Activated B cell treated with CpG ODN at 0.5 μM for 24 hours (primary cell): ENCODE results near the gene MMS19. TPM values are rescaled to one million over a fixed set of nuclear protein-coding genes. Genes with fewer than 3 reads are reported as not detected.

Source experiments
- ATAC-seq: fragments of 200-7000 bp; cut with Tn5 transposase; one replicate; pipeline ENCODE4 v1.10.0; 2021; ENCODE audit warnings: low read depth, mild to moderate bottlenecking, moderate library complexity
- CTCF ChIA-PET: fragments of 350-600 bp; sonication (Branson Sonifier 250); formaldehyde crosslinking; loops from one replicate; lab custom pipeline; 2021; ENCODE audit warnings: antibody characterized with exemption; lab: Charles Lee
- POLR2A ChIA-PET: fragments of 350-600 bp; sonication (Branson Sonifier 250); formaldehyde crosslinking; loops from one replicate; lab custom pipeline; 2021; ENCODE audit warnings: antibody characterized with exemption; lab: Charles Lee
- DNase-seq: peaks from one replicate; pipeline ENCODE4 v3.0.0; 2022
- H3K27ac Mint-ChIP-seq: one replicate; pipeline ENCODE4 v1.8.0; 2020; ENCODE audit warnings: mixed read lengths
- H3K27me3 Mint-ChIP-seq: one replicate; pipeline ENCODE4 v1.8.0; 2021; ENCODE audit warnings: mixed read lengths
- H3K36me3 Mint-ChIP-seq: one replicate; pipeline ENCODE4 v1.8.0; 2021; ENCODE audit warnings: low read depth, mixed read lengths
- H3K4me1 Mint-ChIP-seq: one replicate; pipeline ENCODE4 v1.8.0; 2021; ENCODE audit warnings: mixed read lengths
- H3K4me3 Mint-ChIP-seq: one replicate; pipeline ENCODE4 v1.8.0; 2020; ENCODE audit warnings: mild to moderate bottlenecking, mixed read lengths
- H3K9me3 Mint-ChIP-seq: one replicate; pipeline ENCODE4 v1.8.0; 2020; ENCODE audit warnings: mixed read lengths
- CTCF ChIP-seq: fragments of 200-600 bp; IDR thresholded peaks from one replicate; pipeline ENCODE4 v1.8.0; 2022; ENCODE audit warnings: antibody characterized with exemption, mild to moderate bottlenecking
- intact Hi-C: fragments of 100-400 bp; cut with micrococcal nuclease; formaldehyde crosslinking; loops from one replicate; pipeline ENCODE4 v1.15.1; 2024
- total RNA-seq: library from RNA; stranded (reverse); gene quantifications from 2 replicates; pipeline ENCODE4 v1.2.3, GENCODE V29; 2022

The MMS19 gene
- total RNA-seq, 1 donor from 2014 or later, result 89.2 TPM

DNA sequence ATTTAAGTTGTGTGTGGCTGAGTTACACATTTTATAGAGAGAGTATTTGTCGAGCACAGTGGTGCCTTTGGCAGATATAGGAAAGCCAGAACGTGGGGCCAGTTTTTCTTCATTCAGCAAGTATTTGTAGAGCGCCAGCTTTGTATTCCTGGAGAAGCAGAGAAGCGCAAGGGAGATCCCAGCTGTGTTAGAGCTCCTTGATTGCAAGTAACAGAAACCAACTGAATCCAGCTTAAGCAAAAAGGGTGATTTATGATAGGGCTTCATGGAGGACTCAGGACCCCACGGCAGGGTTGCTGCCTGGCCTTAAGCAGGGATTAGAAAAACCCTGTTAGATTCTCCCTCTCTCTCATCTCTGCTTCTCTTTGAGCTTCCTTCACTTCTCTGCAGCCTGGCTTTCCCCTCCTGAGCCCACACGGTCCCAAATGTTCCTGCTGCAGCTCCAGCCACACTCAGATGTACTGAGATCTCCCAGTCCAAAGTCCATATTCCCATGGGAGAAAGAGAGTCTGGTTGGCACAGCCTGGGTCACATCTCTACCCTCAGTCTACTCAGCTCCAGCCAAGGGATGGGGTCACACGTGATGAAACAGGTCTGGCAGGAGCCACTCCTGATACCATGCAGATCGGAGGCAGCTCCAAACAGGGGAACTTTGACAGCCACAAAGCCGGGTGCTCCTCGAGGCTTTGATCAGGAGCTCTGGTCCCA lies 17.2 kb upstream of the MMS19 start:
- no peaks in the 10 kb centered on the region for H3K36me3 Mint-ChIP-seq
- H3K27ac Mint-ChIP-seq, result no peak overlapping the region
- no peak overlapping the region for H3K4me3 Mint-ChIP-seq
- DNase-seq (no peak), ATAC-seq (no peak)
- H3K27me3 Mint-ChIP-seq, result peaks cover 6% of the 10 kb centered on the region
- ChIA-PET POLR2A (no interaction called here), CTCF (interaction anchor here (1.1 kb wide), 1 partner anchor 237 kb away, joined by 3 read pairs; no protein-coding TSS in a partner anchor)
- H3K4me1 Mint-ChIP-seq, result no peaks in the 10 kb centered on the region
- intact Hi-C loops, result no loop called here
- H3K9me3 Mint-ChIP-seq, result no peaks in the 10 kb centered on the region
- no peak for TF ChIP-seq CTCF

DNA sequence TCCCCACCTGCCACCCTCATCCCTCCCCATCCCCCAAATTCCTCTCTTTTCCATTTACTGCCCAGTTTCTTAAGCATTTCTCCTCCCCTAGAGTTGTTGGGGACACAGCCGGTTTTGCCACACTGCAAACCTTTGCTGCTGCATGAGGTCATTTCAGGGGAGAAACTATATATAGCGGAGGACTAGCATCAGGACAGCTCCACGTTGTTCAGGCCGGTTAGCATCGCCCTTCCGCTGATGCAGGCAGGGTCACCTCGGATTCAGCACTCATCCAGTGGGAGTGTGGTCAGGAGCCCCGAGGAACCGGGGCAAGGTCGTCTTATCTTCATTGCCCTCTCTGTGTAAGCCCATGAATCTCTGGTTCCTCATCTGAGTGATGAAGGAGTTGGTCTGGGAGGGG lies 16.1 kb upstream of the MMS19 start:
- POLR2A ChIA-PET, result no interaction called here
- H3K27me3 Mint-ChIP-seq, result peaks cover 8% of the 10 kb centered on the region
- DNase-seq (no peak), ATAC-seq (no peak)
- no peak overlapping the region for H3K27ac Mint-ChIP-seq
- no peaks in the 10 kb centered on the region for H3K36me3 Mint-ChIP-seq
- no peaks in the 10 kb centered on the region for H3K9me3 Mint-ChIP-seq
- no peaks in the 10 kb centered on the region for H3K4me1 Mint-ChIP-seq
- CTCF ChIA-PET, result interaction anchor here (1.1 kb wide), 1 partner anchor 235 kb away, joined by 3 read pairs; no protein-coding TSS in a partner anchor
- TF ChIP-seq CTCF, result no peak
- intact Hi-C loops, result no loop called here
- H3K4me3 Mint-ChIP-seq, result no peak overlapping the region

DNA sequence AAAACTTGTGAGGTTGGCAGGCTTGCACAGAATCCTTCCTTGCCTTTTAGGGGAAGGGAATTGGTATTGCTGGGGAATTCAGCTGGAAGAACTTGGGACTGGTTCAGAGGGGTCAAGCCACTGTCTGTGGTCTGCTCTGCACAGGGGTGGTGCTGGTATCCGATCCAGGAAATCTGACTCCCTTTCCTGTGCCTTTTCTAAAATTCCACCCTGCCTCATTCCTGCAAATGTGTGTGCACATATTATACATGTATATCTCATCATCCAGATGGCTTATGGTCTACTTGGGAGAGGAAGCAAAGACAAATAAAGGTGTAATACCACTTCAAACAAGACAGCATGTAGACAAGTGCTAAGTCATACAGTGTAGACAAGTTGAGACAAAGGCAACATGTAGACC lies 14.8 kb upstream of the MMS19 start:
- CTCF ChIA-PET, result no interaction called here
- DNase-seq, result no peak

DNA sequence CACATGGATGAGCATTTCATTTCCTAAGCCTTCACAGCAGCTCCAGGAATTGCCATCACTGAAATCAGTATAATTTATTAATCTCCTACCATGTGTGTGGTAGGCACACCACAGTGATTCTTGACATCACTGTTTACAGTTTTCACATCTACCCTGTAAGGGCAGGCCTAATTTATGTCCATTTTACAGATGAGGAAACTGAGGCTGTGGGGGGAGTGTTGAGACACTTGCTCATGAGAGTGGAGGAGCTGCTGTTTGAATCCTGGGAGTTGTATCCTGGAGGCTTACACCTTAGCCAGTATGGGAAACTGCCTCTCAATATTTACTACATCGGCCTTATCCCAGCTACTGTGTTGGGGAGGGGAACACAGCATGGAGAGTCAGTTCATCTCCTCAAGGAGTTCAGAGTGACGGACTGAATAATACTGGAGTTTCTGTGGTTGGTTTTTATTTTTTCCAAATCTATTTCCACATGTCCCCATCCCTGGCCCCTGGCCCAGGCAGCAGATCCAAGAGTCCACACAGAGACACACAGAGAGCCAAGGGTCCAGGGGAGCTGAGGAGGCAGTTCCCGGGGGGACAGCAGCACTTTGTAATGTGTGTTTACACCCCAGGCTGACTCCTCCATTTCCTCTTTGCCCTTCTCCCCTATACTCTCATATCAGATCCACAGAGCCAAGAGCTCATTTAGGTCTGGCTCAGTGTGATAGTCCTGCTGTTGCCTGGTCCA lies 13.7 kb upstream of the MMS19 start:
- no peaks in the 10 kb centered on the region for H3K36me3 Mint-ChIP-seq
- no peaks in the 10 kb centered on the region for H3K4me1 Mint-ChIP-seq
- no peak overlapping the region for H3K4me3 Mint-ChIP-seq
- ChIA-PET CTCF (no interaction called here), POLR2A (no interaction called here)
- H3K27ac Mint-ChIP-seq, result no peak overlapping the region
- no peaks in the 10 kb centered on the region for H3K9me3 Mint-ChIP-seq
- peaks cover 7% of the 10 kb centered on the region for H3K27me3 Mint-ChIP-seq
- no peak for DNase-seq
- ATAC-seq, result no peak
- TF ChIP-seq CTCF, result no peak
- intact Hi-C loops, result no loop called here

More for the DNA sequence above, 14.8 kb upstream of the MMS19 start:
- Mint-ChIP-seq H3K4me1 (no peaks in the 10 kb centered on the region), H3K9me3 (no peaks in the 10 kb centered on the region), H3K27me3 (peaks cover 10% of the 10 kb centered on the region), H3K27ac (no peak overlapping the region), H3K4me3 (no peak overlapping the region), H3K36me3 (no peaks in the 10 kb centered on the region)
- no peak for TF ChIP-seq CTCF
- POLR2A ChIA-PET, result no interaction called here
- no peak for ATAC-seq
- intact Hi-C loops, result no loop called here

- intact Hi-C loops, result no loop called here
- no peak overlapping the region for H3K4me3 Mint-ChIP-seq
These were observed 12.5 kb upstream of the MMS19 start for GRCh38 chr10:97510686-97511085.

More at GRCh38 chr10:97510686-97511085, 12.5 kb upstream of the MMS19 start:
- DNase-seq, result no peak
- Mint-ChIP-seq H3K4me1 (peaks cover 8% of the 10 kb centered on the region), H3K36me3 (no peaks in the 10 kb centered on the region), H3K9me3 (no peaks in the 10 kb centered on the region), H3K27ac (no peak overlapping the region), H3K27me3 (peaks cover 7% of the 10 kb centered on the region)
- no peak for ATAC-seq
- ChIA-PET CTCF (no interaction called here), POLR2A (no interaction called here)
- no peak for TF ChIP-seq CTCF
